Prostate gland (tissue), 2 donors: ENCODE data around the gene RPL13.

Experiments used
- CTCF ChIP-seq, 4 experiments: fragments of 200-600 bp in 2 of 4; fragments of 450-650 bp in 2 of 4; sonication (generic) in 2 of 4; IDR thresholded peaks; 1 replicate in 3 of 4; 2 replicates in 1 of 4; pipeline ENCODE4 v1.5.1; 2016 to 2019; ENCODE audit warnings: antibody characterized with exemption in 4 of 4, mild to moderate bottlenecking in 2 of 4, moderate library complexity in 2 of 4
- POLR2AphosphoS5 ChIP-seq: sonication (generic); formaldehyde crosslinking; IDR thresholded peaks from one replicate; pipeline ENCODE4 v1.6.1; 2017; ENCODE audit warnings: antibody characterized with exemption

DNA sequence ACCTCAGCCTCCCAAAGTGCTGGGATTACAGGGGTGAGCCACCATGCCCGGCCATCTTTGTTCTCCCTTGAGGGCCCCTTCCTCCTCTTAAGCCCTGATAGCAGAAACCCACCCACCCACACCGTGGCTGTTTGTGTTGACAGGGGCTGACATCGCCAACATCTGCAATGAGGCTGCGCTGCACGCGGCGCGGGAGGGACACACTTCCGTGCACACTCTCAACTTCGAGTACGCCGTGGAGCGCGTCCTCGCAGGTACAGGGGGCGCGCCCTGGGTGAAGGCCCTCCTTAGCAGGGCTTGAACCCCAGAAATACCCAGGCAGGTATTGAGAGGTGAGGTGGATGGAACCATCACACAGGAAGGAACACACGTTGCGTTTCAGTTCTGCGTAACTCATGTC, 12.6 kb upstream of the RPL13 start:
- TF ChIP-seq CTCF (IDR thresholded peaks at IDR 0.05): no peak
- TF ChIP-seq POLR2AphosphoS5: no peak
